ENCODE data around the gene ABCC1.

ABCC1 gene

GRCh38 chr16:16183562-16183961 lies 234.1 kb downstream of the ABCC1 start:
- Histone ChIP-seq H3K4me1 (ENCODE audit: insufficient read depth, low read length, poor library complexity, severe bottlenecking) (no peaks in the 10 kb centered on the region), H3K4me2 (ENCODE audit: low read depth, low read length, poor library complexity, severe bottlenecking) (no peak overlapping the region)
- TF ChIP-seq, protein P1, sequence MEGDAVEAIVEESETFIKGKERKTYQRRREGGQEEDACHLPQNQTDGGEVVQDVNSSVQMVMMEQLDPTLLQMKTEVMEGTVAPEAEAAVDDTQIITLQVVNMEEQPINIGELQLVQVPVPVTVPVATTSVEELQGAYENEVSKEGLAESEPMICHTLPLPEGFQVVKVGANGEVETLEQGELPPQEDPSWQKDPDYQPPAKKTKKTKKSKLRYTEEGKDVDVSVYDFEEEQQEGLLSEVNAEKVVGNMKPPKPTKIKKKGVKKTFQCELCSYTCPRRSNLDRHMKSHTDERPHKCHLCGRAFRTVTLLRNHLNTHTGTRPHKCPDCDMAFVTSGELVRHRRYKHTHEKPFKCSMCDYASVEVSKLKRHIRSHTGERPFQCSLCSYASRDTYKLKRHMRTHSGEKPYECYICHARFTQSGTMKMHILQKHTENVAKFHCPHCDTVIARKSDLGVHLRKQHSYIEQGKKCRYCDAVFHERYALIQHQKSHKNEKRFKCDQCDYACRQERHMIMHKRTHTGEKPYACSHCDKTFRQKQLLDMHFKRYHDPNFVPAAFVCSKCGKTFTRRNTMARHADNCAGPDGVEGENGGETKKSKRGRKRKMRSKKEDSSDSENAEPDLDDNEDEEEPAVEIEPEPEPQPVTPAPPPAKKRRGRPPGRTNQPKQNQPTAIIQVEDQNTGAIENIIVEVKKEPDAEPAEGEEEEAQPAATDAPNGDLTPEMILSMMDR (conservative IDR thresholded peaks at IDR 0.05; ENCODE audit: low read length): peak; percentile 56
- no peak for TF ChIP-seq EZH2phosphoT487 (IDR thresholded peaks at IDR 0.05; ENCODE audit: borderline replicate concordance)

GRCh38 chr16:16184594-16184993 lies 235.2 kb downstream of the ABCC1 start:
- Histone ChIP-seq H3K9me2 (replicated peaks; ENCODE audit: low read depth, low read length) (no peaks in the 10 kb centered on the region), H3K4me1 (ENCODE audit: insufficient read depth, low read length, poor library complexity, severe bottlenecking) (no peaks in the 10 kb centered on the region), H3K27me3 (ENCODE audit: insufficient read depth, low read length, poor library complexity, severe bottlenecking) (no peaks in the 10 kb centered on the region), H3K9me3 (ENCODE audit: insufficient read depth, low read depth, low read length) (no peaks in the 10 kb centered on the region), H3K9ac (ENCODE audit: low read depth, low read length, poor library complexity, severe bottlenecking) (no peak overlapping the region), H3K36me3 (ENCODE audit: insufficient read depth, low read length) (no peaks in the 10 kb centered on the region), H3F3A (ENCODE audit: low read depth) (no peaks in the 10 kb centered on the region), H3K4me2 (ENCODE audit: low read depth, low read length, poor library complexity, severe bottlenecking) (no peak overlapping the region), H3K79me2 (ENCODE audit: insufficient read depth, low read length) (no peaks in the 10 kb centered on the region), H2AFZ (ENCODE audit: low read length) (no peak overlapping the region), H4K20me1 (ENCODE audit: insufficient read depth, low read length, poor library complexity, severe bottlenecking) (no peaks in the 10 kb centered on the region), H3K4me3 (ENCODE audit: low read length, poor library complexity, severe bottlenecking) (no peak overlapping the region)
- no peak for TF ChIP-seq EZH2phosphoT487 (IDR thresholded peaks at IDR 0.05; ENCODE audit: borderline replicate concordance)
- TF ChIP-seq, protein P1 (conservative IDR thresholded peaks at IDR 0.05; ENCODE audit: low read length): no peak

More at GRCh38 chr16:16183562-16183961, 234.1 kb downstream of the ABCC1 start:
- H3K9me3 ChIP-seq (ENCODE audit: insufficient read depth, low read depth, low read length): no peaks in the 10 kb centered on the region
- H2AFZ ChIP-seq (ENCODE audit: low read length): no peak overlapping the region
- no peaks in the 10 kb centered on the region for H3K27me3 ChIP-seq (ENCODE audit: insufficient read depth, low read length, poor library complexity, severe bottlenecking)
- no peaks in the 10 kb centered on the region for H3K79me2 ChIP-seq (ENCODE audit: insufficient read depth, low read length)
- H3K9ac ChIP-seq (ENCODE audit: low read depth, low read length, poor library complexity, severe bottlenecking): no peak overlapping the region
- H3K36me3 ChIP-seq (ENCODE audit: insufficient read depth, low read length): no peaks in the 10 kb centered on the region
- H3F3A ChIP-seq (ENCODE audit: low read depth): no peaks in the 10 kb centered on the region
- no peaks in the 10 kb centered on the region for H4K20me1 ChIP-seq (ENCODE audit: insufficient read depth, low read length, poor library complexity, severe bottlenecking)
- H3K4me3 ChIP-seq (ENCODE audit: low read length, poor library complexity, severe bottlenecking): no peak overlapping the region
- no peaks in the 10 kb centered on the region for H3K9me2 ChIP-seq (replicated peaks; ENCODE audit: low read depth, low read length)

DNA sequence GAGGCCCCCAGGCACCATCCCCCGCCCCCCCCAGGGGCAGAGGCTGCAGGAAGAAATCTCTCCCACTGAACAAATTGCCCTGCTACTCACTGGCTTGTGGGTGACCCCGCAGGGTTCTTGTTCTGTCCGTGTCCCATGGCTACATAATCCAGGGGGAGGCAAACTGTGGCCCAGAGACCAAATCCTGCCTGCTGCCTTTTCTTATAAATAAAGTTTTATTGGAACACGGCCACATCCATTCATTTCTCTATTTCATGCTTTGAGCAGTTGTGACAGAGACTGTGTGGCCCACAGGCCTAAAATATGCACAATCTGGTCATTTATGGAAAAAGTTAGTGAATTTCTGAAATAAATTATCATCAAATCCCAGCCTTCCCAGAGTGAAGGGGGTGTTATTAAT lies 235.7 kb downstream of the ABCC1 start:
- Histone ChIP-seq H2AFZ (ENCODE audit: low read length) (no peak overlapping the region), H3K9me3 (ENCODE audit: insufficient read depth, low read depth, low read length) (no peaks in the 10 kb centered on the region), H3K36me3 (ENCODE audit: insufficient read depth, low read length) (no peaks in the 10 kb centered on the region), H3K9ac (ENCODE audit: low read depth, low read length, poor library complexity, severe bottlenecking) (no peak overlapping the region), H3F3A (ENCODE audit: low read depth) (no peaks in the 10 kb centered on the region), H3K9me2 (replicated peaks; ENCODE audit: low read depth, low read length) (no peaks in the 10 kb centered on the region), H3K4me1 (ENCODE audit: insufficient read depth, low read length, poor library complexity, severe bottlenecking) (no peaks in the 10 kb centered on the region), H3K27me3 (ENCODE audit: insufficient read depth, low read length, poor library complexity, severe bottlenecking) (no peaks in the 10 kb centered on the region), H4K20me1 (ENCODE audit: insufficient read depth, low read length, poor library complexity, severe bottlenecking) (no peaks in the 10 kb centered on the region), H3K79me2 (ENCODE audit: insufficient read depth, low read length) (no peaks in the 10 kb centered on the region), H3K4me2 (ENCODE audit: low read depth, low read length, poor library complexity, severe bottlenecking) (no peak overlapping the region), H3K4me3 (ENCODE audit: low read length, poor library complexity, severe bottlenecking) (no peak overlapping the region)
- TF ChIP-seq, protein P1 (conservative IDR thresholded peaks at IDR 0.05; ENCODE audit: low read length): no peak
- TF ChIP-seq EZH2phosphoT487 (IDR thresholded peaks at IDR 0.05; ENCODE audit: borderline replicate concordance): no peak

Data from Loucy (cell line).